SKM-1 treated with dmso at 0.1 percent for 144 hours (cell line): ENCODE results near the gene DNAH17.

Source experiments
- DNase-seq: peaks from one replicate; lab custom pipeline; 2025; ENCODE audit not compliant: unreplicated experiment; lab: John Stamatoyannopoulos, UW

DNAH17 gene

GRCh38 chr17:78550464-78550863 lies 26.7 kb downstream of the DNAH17 start:
- no peak for DNase-seq

DNA sequence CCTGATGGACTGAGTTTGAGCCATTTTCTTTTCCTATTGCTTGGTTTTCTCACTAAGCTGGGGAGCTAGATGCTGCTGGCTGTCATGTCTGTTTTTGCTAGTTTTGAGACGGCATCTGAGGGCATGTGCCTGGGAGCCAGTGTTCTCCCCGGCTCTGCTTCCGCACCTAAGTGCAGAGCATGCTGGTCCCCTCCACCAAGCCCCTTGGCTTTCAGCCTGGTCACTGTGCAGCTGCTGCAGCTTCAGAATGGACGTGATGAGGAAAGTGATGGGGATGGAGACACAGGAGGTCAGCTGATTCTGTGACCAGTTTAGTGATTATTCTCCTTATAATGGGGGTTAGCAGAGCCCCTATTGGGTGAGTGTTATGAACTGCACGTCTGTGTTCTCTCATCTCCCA lies 28.5 kb downstream of the DNAH17 start:
- no peak for DNase-seq

DNA sequence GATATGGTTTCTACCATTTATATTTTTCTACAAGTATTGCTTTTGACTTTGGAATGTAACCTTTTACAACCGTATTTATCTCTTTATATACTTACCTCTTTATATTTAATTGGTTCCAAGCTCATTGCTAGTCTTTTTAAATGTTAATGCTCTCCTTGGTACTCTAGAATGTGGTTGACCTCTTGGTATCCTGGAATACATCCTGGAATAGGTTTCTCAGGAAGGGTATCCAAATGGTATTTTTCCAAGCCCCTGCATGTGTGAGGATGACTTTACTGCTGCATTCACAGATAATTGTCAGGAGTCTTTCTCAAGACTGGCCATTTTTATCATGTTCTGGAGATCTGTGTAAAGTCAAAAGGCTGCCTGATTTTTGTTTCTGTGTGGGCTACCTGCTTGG lies 30.2 kb downstream of the DNAH17 start:
- no peak for DNase-seq

DNA sequence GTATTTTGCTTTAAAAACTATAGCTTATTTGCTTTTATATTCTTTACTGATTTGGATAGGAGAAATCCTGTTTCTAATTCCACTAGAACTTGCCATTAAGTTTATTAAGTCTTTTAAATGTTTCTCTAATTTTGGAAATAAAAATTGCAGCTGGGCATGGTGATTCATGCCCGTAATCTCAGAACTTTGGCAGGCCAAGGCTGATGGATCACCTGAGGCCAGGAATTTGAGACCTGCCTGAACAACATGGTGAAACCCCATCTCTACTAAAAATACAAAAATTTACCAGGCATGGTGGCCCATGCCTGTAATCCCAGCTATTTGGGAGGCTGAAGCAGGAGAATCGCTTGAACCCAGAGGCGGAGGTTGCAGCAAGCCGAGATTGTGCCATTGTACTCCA lies 30.7 kb downstream of the DNAH17 start:
- DNase-seq = no peak

GRCh38 chr17:78544881-78545755 lies 32.1 kb downstream of the DNAH17 start:
- DNase-seq = no peak

DNA sequence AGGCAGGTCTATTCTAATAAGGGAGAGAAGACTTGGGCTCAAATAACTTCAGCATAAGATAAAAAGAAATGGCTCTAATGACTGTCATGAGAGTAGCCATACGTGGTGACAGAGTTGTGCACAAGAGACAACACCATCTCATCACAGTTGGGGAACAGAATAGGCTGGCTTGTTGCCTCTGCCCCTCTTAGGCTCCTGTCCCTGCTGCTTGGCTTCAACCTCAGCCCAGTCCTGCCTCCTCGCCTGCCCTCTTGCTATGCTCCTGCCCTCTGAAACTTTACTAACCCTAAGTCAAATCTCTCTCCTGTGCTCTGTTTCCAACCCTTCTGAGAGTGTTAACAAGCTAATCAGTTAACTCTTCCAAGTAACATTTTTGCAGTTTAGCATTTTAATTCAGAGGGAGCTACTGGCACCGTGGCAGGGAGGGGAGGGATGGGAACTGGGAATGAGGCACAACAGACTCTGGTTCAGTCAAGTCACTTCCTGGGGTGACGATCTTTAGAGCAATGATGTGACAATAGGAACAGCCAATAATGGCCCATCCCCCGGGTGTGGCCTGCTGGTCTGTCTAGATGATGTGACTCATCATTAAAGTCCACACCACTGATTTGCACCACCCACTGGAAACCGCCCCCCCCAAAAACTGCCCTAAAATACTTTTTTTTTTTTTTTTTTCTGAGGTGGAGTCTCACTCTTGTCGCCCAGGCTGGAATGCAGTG lies 35.5 kb downstream of the DNAH17 start:
- DNase-seq = no peak

GRCh38 chr17:78539781-78540180 lies 37.4 kb downstream of the DNAH17 start:
- no peak for DNase-seq

DNA sequence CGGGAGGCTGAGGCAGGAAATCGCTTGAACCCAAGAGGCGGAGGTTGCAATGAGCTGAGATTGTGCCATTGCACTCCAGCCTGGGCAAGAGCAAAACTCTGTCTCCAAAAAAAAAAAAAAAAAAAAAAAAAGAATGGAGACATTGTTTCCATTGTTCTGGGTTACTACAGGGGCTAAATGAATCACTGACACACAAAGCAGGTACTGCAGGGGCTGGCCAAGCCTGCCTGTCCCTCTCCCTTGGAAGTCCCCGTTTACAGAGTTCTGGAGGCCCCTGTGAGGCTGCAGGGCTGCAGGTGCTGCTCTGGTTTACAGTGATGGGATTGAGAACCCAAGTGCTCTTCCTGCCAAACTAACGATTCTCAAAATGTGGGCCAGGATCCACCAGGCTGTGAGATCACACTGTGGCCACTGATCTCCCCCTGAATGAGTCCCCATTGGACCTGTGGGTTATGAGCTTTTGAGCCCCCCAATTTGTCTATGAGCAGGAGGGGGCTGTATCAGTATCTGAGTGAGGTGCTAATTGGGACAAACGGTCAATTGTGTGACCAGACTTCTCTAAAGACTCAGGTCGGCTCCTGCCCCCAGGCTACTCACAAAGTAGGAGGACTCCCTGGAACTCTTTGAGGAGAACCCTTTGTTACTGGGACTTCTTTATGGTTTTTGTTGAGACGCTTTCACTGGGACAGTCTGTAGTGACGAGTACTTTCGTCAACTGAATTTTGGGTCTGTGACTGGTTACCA lies 39.0 kb downstream of the DNAH17 start:
- DNase-seq = no peak

DNA sequence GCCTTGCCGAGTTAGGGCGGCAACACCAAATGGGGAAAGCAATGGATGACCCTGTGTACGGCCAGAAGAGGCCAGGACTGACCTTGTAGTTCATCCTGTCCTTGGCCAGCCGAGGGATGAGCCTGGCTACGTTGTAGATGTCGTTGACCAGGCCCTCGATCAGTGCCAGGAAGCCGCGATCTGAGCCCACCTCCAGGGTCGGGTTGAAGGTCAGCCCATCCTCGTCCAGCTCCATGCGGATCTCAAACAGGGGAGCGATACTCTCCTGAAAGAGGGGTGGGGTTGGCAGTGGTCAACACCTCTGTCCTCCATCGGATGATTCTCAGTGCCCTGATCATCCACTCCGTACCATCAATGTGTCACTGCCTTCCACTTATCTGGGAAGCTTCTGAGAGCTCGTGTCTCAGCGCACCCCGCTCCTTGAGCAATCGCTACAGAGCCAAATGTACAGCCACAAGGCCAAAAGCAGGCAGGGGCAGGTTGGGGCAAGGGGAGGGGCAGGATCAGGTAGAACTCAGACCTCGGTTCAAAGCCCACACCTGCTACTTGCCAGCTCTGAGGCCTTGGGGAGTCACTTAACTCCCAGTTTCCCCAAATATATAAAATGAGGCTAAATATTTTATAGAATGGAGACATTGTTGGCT lies 39.9 kb downstream of the DNAH17 start:
- no peak for DNase-seq

DNA sequence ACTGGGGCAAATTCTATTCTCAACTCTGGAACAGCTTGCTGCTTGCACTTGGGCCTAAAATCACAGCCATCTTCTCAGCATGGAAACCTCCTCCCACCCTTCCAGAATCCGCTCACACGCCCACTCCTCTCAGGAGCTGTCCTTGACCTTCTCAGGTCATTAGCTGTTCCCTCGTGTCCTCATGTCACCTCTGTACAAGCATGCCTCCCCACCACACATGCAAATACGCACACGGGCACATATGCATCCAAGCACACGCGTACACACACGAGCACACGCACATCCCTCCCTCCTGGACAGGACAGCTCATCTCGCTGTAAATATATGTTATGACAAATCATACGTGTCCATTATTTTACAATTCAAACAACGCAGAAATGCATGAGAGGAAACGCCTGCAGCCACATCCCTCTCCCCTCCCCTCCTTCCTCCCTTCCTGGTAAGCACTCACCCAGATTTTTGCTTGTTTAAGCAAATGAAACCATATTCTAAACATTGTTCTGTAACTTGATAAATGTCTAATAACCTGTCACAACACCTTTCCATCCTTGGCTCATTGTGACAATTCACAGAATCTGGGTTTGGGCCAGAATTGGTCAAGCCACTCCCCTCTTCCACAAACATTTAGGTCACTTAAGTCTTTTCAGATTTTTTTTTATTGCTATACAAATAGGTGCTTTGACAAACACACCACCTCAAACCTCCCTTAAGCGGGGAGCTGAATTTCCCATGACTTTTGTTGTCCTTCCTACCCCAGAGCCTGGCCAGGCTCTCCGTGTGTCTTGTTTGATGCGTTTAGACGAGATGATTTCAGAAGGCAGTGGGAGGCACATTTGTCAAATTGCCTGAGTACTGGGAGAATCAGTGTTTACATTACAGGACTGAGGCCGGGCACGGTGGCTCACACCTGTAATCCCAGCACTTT lies 41.7 kb downstream of the DNAH17 start:
- no peak for DNase-seq

- no peak for DNase-seq
These were observed 42.5 kb downstream of the DNAH17 start for GRCh38 chr17:78534492-78535272.

DNA sequence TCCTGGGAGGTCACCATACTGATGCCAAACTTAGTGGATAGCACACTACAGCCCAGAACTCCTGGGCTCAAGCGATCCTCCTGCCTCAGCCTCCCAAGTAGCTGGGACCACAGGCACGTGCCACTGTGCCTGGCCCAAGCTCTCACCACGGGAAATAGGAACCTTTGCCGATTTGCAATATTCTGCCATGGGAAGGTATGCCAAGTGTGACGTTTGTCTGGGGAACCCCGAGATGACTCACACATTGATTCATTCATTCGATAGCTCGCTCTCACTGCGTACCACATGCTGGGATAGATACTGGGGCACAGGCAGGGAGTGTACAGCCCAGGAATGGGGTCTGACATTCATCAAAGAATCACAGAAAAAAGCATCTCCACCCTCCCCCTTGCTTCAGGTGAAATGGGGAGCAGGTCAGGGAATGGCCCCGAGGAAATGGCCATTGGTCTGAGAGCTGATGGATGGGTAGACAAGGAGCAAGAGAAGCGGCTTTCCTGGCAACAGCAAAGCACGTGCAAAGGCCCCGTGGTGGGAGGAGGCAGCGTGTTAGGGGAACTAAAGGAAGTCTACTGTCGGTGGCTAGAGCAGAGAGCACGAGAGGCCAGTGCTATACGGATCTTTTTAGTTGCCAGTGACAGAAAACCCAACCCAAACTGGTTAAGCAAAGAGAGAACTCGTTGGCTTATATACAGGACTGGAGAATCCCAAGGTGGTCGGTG lies 44.1 kb downstream of the DNAH17 start:
- no peak for DNase-seq

DNA sequence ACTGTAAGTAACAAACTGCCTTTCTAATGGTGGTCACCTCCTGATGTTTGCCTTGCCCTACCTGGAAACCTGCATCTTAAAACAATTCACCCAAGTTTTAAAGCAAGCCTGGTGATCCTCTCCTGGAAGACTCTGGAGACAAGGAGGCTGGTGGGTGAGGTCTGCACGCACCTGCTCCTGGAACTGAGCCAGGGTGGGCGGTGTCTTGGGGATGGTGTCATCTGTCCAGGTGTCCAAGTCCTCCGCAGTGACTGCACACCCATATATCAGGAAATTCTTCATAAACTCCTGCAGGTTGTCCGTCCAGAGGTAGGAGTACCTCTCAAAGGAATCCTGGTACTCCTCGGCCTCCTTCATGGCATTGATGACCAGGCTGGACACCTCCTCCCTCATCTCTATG lies 44.9 kb downstream of the DNAH17 start:
- no peak for DNase-seq

DNA sequence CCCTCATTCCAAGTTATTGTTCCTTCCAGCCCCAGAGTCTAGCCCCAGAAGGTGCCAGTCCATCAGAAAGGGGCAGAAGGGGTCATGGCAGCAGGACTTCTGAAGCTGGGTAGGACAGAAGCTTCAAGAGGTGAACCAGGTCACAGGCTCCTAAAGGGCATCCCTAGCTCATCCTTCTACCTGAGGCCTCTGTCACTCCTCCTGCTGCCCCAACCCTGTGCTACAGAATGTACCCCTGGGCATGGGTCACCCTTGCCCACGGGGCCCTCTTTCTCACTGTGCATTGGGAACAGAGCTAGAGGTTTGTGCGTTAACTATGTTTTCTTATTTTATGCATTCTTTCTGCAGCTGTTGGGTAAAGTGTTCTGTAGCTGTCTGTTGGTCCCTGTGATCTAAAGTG lies 46.5 kb downstream of the DNAH17 start:
- no peak for DNase-seq

DNA sequence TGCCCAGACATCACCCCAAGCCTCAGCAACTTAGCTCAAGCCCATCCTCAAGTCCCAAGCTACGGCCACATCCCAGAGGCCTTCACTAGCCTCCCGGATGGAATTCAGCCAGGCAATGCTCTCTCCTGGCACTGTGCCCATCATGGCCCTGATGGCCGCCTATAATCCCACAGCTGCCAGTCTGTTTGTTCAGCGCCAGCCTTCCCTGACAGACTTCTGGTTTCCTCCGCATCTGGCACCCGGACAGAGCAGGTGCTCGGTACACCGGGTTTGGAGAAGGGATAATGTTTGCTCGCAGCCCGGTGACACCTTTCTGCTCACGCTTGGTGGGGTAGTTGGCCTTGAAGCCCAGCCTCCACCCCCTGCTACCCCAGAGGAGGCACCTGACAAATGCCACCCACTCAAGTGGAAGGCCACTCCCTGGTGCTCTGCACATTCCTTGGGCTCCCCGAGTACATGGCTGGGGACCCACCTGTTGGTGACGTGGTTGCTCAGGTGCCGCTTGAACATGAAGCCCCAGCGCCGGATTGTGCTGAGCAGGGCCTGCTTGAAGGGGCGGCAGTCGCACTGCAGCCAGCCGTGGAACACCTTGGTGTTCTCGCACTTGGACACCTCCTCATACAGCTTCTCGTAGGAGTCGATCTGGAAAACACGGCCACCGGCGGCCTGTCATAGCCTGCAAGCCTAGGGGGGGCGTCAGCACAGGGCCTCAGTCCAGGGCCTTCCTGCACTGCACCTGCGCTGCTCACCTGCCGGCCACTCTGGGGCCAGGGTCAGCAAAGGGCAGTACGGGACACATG lies 47.1 kb downstream of the DNAH17 start:
- no peak for DNase-seq

- no peak for DNase-seq
These were observed 47.9 kb downstream of the DNAH17 start for GRCh38 chr17:78529251-78529650.

DNA sequence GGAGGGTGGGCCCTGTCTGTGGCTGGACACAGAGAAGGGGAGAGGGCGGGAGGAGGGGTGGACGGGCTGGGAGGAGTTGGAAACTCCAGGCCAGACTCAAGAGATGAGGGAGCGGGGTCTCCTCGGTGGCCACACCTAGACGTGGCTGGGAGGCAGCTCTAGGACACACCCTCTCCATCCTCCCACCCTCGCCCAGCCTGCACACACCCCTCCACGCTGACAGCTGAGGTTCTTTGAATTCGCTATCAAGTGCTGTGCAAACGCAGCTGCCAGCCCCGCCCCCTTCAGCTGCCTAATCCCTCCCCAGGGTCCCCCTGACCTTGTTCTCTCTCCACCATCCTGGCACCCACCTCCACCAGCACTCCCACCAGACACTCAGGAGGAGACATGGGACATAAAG lies 48.7 kb downstream of the DNAH17 start:
- DNase-seq = no peak

DNA sequence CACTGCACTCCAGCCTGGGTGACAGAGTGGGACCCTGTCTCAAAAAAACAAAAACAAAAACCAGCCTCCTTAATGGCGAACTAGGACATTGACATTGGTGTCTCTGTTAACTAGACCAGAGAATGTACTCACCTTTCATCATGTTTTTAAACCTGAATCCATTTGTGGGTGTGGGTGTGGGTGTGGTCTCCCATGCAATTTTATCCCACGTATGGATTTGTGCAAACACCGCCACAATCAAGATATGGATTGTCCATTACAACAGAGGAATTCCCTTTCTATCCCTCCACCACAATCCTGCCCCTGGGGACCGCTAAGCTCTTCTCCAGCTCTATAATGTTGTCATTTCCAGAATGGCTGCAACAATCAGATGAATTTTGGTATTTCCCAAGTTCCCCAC lies 49.9 kb downstream of the DNAH17 start:
- no peak for DNase-seq
